NCI-H345 treated with DMSO at 0.1 percent for 48 hours (cell line): ENCODE data around the gene ARHGDIG.

ENCODE experiments used
- DNase-seq: peaks from one replicate; lab custom pipeline; 2025; ENCODE audit not compliant: unreplicated experiment; lab: John Stamatoyannopoulos, UW

The ARHGDIG gene

DNA sequence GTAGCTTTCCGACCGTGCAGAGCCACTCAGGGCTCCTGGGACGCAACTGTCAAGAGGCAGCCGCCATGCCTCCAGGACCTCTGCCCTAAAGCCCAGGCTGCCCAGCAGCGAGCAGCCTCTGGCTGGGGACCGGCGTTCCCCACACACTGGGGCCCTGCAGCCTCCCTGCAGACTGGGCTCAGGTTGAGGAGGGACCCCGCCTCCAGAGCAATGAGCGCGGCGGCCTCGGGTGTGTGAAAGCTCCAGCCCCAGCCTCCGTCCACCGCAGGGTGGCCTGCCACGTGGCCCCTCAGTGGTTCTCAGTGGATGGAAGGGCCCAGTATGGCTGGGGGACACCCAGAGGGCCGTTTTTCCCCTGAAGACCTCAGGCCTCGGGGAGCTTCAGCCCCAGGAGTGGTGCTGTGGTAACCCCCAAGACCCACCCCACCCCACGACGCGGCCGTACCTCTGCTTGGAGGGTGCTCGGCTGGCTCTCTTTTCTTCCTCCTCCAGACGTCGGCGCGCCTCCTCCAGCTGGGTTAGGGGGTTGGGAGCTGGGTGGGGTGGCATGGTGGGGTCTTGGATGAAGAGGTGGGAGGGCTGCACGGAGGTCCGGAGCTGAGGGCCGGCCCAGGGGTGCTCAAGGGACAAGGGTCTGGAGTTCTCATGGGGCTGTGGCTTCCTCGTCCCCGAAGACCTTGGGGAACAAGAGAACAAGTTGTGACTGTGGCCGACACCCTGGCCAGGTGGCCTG lies 12.8 kb downstream of the ARHGDIG start:
- no peak for DNase-seq

DNA sequence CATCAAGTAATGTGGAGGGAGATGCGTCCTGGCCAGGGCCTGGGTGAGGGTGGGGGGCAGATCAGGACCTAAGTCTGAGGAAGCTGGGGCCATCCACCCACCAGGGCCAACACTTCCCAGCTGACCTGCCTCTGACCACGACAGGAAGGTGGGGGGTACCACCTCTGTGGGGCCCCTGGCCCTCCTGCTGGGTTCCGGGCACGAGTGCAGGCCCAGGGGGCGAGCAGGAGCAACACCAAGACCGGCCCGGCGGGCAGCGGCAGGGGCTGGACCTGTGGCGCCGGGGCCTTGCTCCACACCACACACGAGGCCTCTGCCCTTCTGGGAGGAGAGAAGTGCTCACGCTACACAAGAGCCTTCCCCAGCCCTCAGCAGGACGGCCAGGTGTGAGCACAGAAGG lies 15.9 kb downstream of the ARHGDIG start:
- no peak for DNase-seq

GRCh38 chr16:296806-297510 lies 16.6 kb downstream of the ARHGDIG start:
- DNase-seq, result no peak

GRCh38 chr16:297832-298231 lies 17.4 kb downstream of the ARHGDIG start:
- no peak for DNase-seq

DNA sequence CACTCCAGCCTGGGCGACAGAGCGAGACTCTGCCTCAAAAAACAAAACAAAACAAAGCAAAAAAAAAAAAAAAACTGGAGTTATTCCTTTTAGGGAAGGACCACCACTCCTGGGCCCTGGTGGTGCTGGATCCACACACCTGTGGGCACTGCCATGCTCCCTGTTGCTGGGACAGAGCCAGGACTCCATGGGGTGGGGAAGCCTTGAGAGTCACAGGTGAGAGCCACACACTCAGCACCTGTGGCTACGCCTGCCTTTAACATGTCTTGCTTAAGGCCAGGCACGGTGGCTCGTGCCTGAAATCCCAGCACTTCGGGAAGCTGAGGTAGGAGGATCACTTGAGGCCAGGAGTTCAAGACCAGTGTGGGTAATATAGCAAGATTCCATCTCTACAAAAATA lies 20.8 kb downstream of the ARHGDIG start:
- no peak for DNase-seq

GRCh38 chr16:301950-302349 lies 21.6 kb downstream of the ARHGDIG start:
- no peak for DNase-seq

DNA sequence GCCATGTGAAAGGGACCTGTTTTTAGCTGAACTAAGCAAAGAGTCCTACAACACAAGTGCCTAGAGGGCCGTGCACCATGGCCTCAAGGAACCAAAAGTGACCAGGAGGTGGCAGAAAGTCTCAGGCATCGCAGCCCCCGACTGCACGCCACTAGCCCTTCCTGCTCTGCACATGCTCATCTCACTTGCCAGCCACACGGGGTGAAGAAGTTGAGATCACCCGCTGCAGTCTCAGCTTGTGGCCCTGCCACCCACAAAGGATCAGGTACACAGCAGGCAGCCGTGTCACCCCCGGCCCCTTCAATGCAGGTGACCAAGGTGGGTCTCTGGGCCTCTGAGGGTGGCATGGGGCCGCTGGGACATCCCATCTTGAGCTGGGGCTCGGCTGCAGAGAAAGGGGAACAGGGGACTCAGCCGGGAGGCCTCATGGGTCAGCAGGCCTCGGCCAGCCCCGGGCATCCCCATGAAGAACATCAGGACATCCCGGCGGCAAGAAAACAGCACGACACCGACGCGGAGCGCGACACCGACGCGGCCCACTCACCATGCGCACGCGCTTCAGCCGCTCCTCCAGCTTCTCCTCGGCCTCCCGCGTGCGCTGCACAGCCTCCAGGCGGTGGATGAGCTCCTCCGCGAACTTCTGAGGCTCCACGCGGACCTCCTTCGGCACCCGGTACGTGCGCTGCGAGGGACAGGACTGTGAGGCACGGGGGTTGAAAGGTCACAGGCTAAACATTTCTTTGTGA lies 23.5 kb downstream of the ARHGDIG start:
- DNase-seq, result no peak

DNA sequence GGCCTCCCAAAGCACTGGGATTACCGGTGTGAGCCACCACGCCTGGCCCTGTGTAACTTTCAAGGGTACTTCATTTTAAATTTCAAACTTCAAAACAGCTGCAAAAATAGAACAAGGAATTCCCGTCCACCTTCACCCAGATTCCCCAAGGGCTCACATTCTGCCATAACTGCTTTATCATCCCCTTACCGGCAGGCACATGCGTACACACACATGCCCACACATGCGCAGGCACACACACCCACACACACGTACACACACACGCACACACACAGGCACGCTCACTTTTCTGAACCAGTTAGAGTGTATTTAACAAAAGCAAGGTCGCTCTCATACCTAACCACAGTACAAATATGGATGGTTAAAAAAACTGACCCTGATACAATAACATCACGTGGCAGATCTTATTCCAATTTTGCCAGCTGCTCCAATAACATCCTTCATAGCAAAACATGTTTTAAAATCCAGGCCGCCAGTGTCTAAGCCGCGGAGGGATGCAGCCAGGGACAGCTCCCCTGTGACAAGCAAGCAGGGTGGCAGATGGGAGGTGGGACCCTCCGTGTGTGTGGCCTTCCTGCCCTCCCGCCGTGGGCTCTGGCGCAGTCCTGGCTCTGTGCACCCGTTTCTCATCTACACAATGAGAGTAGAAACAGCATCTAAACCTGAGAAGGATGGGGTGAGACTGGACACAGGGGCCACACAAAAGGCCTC lies 25.7 kb downstream of the ARHGDIG start:
- no peak for DNase-seq

GRCh38 chr16:306911-307370 lies 26.6 kb downstream of the ARHGDIG start:
- no peak for DNase-seq

DNA sequence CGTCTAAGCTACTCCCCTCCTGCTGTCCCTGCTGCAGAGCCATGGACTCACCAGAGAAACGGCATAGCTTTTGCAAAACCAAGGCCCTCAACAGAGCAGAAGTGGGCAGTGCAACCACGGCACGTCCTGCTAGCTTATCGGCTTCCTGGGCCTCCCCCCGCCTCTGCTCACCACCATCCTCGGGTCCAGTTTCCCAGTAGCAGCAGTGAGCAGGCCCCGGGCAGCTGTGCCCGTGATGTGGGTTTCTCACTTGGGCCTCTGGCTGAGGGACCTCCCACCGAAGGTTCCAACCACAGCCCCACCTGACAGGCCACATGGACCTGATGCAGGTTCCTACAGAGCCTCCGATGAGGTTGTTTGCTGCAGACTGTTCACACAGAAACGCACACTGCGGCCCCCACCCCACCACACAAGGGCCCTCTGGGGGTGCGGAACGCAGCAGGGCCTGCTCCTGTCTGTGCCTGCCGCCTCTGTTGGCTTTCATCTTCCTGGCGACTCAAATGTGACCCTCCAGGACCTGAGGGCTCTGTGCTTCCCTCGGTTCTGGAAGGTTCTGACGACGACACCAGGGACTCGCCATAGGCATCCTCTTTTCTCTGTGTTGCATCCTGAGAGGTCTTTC lies 27.4 kb downstream of the ARHGDIG start:
- no peak for DNase-seq

DNA sequence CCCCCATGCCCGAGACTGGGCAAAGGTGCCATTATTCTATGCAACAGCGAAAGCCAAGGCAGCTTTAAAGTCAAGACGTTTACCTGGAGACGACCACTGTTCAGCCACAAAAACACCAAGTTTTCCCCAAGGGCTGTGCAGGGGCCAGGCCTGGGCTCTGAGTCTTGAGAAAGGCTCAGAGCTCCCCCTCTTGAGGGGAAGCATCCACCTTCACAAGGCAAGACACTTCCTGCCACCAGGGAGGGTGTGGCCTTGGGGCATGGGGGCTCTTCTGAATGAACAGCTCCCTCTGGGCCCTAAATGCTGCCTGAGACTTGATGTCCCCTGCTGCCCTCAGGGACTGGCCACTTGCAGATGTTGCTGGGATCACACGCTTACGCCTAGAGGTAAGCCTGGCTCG lies 29.1 kb downstream of the ARHGDIG start:
- no peak for DNase-seq

DNA sequence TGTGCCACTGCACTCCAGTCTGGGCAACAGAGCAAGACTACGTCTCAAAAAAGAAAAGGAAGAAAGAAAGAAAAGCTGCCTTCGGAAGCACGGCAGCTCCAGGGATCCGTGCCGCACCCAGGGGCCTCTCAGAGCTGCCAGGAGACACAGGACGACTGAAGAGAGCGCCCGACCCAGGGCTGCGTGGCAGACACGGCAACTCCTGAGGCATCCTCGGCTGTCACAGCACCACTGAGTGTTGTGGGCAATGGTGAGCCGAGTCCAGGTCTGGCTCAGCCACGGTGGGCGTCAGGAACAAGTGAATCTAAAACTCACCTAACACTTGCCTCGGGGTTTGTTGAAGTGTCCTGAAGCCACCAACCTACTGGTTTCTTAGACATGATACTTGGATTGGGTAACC lies 31.3 kb downstream of the ARHGDIG start:
- DNase-seq, result no peak

DNA sequence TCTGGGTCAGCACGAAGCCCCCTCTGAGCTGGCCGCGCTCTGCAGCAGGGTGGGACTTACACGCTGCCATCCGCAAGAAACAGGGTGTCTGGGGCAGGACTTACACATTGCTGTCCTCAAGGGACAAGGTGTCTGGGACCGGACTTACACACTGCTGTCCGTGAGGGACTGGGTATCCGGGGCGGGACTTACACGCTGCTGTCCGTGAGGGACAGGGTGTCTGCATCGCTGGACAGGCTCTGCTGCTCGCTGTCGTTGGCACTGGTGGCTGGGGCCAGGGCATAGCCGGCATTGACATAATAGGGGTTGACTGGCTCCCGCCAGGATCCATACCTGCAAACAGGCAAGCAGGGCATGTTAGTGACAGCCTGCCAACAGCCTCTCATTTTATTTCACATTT lies 34.0 kb downstream of the ARHGDIG start:
- DNase-seq, result no peak

DNA sequence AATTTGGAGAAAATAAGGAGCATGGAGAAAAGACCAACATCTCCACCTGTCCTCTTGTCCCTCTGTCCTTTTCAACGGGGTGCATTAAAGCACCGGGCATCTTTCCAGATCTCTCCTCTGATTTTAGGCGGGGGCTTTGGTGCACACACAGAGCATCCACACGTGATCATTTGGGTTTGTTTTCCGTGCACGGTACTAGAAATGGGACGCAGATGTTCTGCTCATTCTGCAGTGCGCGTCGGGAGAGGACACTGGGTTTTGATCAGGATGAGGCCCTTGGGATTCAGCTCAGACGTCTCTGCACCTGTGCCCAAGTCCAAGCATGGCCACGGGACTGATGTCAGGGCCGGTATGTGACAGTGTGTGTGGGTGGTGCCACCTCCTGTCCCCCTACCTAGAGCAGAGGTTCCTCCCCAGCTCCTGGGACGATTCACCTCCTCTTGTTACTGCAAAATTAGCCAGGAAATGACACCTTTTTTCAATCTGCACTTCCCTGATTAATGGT lies 34.5 kb downstream of the ARHGDIG start:
- DNase-seq, result no peak

- DNase-seq, result no peak
Observed at GRCh38 chr16:316741-317464, 36.5 kb downstream of the ARHGDIG start.

DNA sequence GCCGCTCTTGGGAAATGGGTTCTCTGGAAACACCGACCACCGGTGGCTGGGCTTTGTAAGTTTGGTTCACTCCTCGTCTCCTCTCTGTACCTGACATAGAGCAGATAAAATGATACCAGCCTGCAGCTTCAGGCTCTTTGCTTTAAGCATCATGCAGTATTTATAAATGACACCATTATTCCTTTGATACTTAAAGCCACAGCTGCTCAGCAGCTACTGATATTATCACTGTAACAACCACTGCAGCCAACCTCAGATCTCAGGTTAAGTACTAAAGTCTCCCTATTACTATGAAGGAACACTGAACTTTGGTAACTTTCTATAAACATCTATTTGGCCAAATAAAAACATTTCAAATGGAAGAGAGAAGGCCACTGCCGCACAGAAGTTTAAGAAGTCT lies 37.2 kb downstream of the ARHGDIG start:
- DNase-seq, result no peak

DNA sequence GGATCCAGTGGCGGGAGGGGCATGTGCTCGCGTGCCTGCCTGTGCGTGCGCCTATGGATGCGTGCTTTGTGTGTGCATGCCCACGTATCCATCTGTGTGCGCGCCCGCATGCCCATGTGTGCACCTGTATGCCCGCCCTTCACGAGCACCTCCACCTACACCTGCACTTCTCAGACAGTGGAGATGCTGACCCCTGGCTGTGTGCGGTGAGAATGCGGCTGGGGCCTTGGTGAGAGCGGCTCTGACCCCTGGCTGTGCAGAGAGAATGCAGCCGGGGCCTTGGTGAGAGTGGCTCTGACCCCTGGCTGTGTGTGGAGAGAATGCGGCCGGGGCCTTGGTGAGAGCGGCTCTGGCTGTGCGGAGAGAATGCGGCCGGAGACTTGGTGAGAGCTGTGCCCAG lies 38.2 kb downstream of the ARHGDIG start:
- DNase-seq, result no peak

- no peak for DNase-seq
Observed at GRCh38 chr16:320206-320605, 39.8 kb downstream of the ARHGDIG start.

GRCh38 chr16:321532-321931 lies 41.1 kb downstream of the ARHGDIG start:
- no peak for DNase-seq
